HEK293 (cell line): ENCODE measurements around the gene GPER1.

ENCODE experiments used
- CTCF ChIA-PET: fragments of 350-600 bp; formaldehyde crosslinking; extraction: SDS; loops from one replicate; lab custom pipeline; 2021; ENCODE audit warnings: antibody characterized with exemption; lab: Yijun Ruan, JAX
- POLR2A ChIA-PET: fragments of 300-600 bp; formaldehyde crosslinking; extraction: SDS; loops from one replicate; lab custom pipeline; 2020; ENCODE audit warnings: antibody characterized with exemption, inconsistent platforms; lab: Yijun Ruan, JAX
- H3K27ac ChIP-seq: fragments of 200-500 bp; sonication (Bioruptor generic); 2 replicates; pipeline ENCODE4 v1.5.1; 2014; ENCODE audit warnings: low read depth, low read length, control low read depth, inconsistent platforms; ENCODE audit errors: extremely low read depth
- H3K36me3 ChIP-seq, 2 experiments: fragments of 200-500 bp in 1 of 2; sonication (Bioruptor generic) in 1 of 2; 1 replicate in 1 of 2; 2 replicates in 1 of 2; pipeline ENCODE4 v1.5.1; 2014 to 2017; ENCODE audit warnings: inconsistent platforms in 2 of 2, low read length in 2 of 2; ENCODE audit not compliant: control insufficient read depth in 2 of 2, insufficient read depth in 1 of 2
- H3K4me1 ChIP-seq: fragments of 200-500 bp; sonication (Bioruptor generic); 2 replicates; pipeline ENCODE4 v1.5.1; 2014; ENCODE audit warnings: mild to moderate bottlenecking, low read length, inconsistent platforms; ENCODE audit not compliant: control insufficient read depth, insufficient read depth
- H3K4me3 ChIP-seq: 2 replicates; pipeline ENCODE4 v1.5.1; 2011; ENCODE audit warnings: low read depth, mild to moderate bottlenecking, control low read depth, low read length, moderate library complexity
- H3K9me3 ChIP-seq: fragments of 200-500 bp; sonication (Bioruptor generic); 2 replicates; pipeline ENCODE4 v1.5.1; 2014; ENCODE audit warnings: low read depth, low read length, inconsistent platforms; ENCODE audit not compliant: control insufficient read depth, insufficient read depth
- FEZF1 ChIP-seq: fragments of 450-650 bp; formaldehyde crosslinking; IDR thresholded peaks from 2 replicates; pipeline ENCODE4 v1.5.1; 2016; ENCODE audit warnings: missing biosample characterization, missing genetic modification characterization
- OVOL3 ChIP-seq: fragments of 450-650 bp; formaldehyde crosslinking; IDR thresholded peaks from 2 replicates; pipeline ENCODE4 v1.5.1; 2016; ENCODE audit warnings: missing biosample characterization, missing genetic modification characterization
- ZBTB10 ChIP-seq: fragments of 450-650 bp; formaldehyde crosslinking; IDR thresholded peaks from 2 replicates; pipeline ENCODE4 v1.5.1; 2016; ENCODE audit warnings: missing biosample characterization, missing genetic modification characterization
- ZNF114 ChIP-seq: fragments of 450-650 bp; formaldehyde crosslinking; IDR thresholded peaks from 2 replicates; pipeline ENCODE4 v1.5.0; 2017; ENCODE audit warnings: missing biosample characterization, missing genetic modification characterization
- ZNF146 ChIP-seq: fragments of 450-650 bp; formaldehyde crosslinking; IDR thresholded peaks from 2 replicates; pipeline ENCODE4 v1.5.1; 2016; ENCODE audit warnings: missing biosample characterization, missing genetic modification characterization
- ZNF169 ChIP-seq: fragments of 450-650 bp; formaldehyde crosslinking; IDR thresholded peaks from 2 replicates; pipeline ENCODE4 v1.5.1; 2016; ENCODE audit warnings: missing biosample characterization, missing genetic modification characterization
- ZNF18 ChIP-seq: fragments of 450-650 bp; formaldehyde crosslinking; IDR thresholded peaks from 2 replicates; pipeline ENCODE4 v1.5.1; 2016; ENCODE audit warnings: missing biosample characterization, missing genetic modification characterization
- ZNF214 ChIP-seq: fragments of 450-650 bp; formaldehyde crosslinking; IDR thresholded peaks from 2 replicates; pipeline ENCODE4 v1.5.1; 2017; ENCODE audit warnings: missing biosample characterization, mild to moderate bottlenecking, missing genetic modification characterization, borderline replicate concordance
- ZNF398 ChIP-seq: fragments of 450-650 bp; formaldehyde crosslinking; IDR thresholded peaks from 2 replicates; pipeline ENCODE4 v1.5.1; 2017; ENCODE audit warnings: missing biosample characterization, missing genetic modification characterization
- ZNF404 ChIP-seq: fragments of 450-650 bp; formaldehyde crosslinking; IDR thresholded peaks from 2 replicates; pipeline ENCODE4 v1.5.1; 2017; ENCODE audit warnings: missing biosample characterization, missing genetic modification characterization
- ZNF561 ChIP-seq: fragments of 450-650 bp; IDR thresholded peaks from 2 replicates; pipeline ENCODE4 v1.5.1; 2018; ENCODE audit warnings: missing biosample characterization, missing genetic modification characterization, borderline replicate concordance
- ZNF580 ChIP-seq: fragments of 450-650 bp; formaldehyde crosslinking; IDR thresholded peaks from 2 replicates; pipeline ENCODE4 v1.5.1; 2016; ENCODE audit warnings: missing biosample characterization, missing genetic modification characterization
- ZNF660 ChIP-seq: fragments of 450-650 bp; IDR thresholded peaks from 2 replicates; pipeline ENCODE4 v1.5.1; 2018; ENCODE audit warnings: missing biosample characterization, mild to moderate bottlenecking, missing genetic modification characterization
- ZNF704 ChIP-seq: fragments of 450-650 bp; formaldehyde crosslinking; IDR thresholded peaks from 2 replicates; pipeline ENCODE4 v1.5.1; 2016; ENCODE audit warnings: missing biosample characterization, missing genetic modification characterization
- ZNF837 ChIP-seq: fragments of 450-650 bp; formaldehyde crosslinking; IDR thresholded peaks from 2 replicates; pipeline ENCODE4 v1.5.1; 2016; ENCODE audit warnings: missing biosample characterization, missing genetic modification characterization
- ZNF843 ChIP-seq: fragments of 450-650 bp; formaldehyde crosslinking; IDR thresholded peaks from 2 replicates; pipeline ENCODE4 v1.5.1; 2016; ENCODE audit warnings: missing biosample characterization, missing genetic modification characterization

The GPER1 gene

GRCh38 chr7:1098243-1099153 is 10.6 kb downstream of the GPER1 start:
- ChIA-PET CTCF (no interaction called here), POLR2A (no interaction called here)
- Histone ChIP-seq H3K4me1 (no peaks in the 10 kb centered on the region; the same call in 1 of the 2 replicates), H3K27ac (no peak overlapping the region), H3K4me3 (no peak overlapping the region), H3K36me3 (peaks cover 0 to 5% of the 10 kb centered on the region in 2 experiments; a peak in 1 of 3 replicates), H3K9me3 (no peaks in the 10 kb centered on the region)
- TF ChIP-seq ZNF146 (tag by site-specific recombination) (peak; percentile 96), ZBTB10 (tag by site-specific recombination) (no peak)

GRCh38 chr7:1099154-1099542 is 11.2 kb downstream of the GPER1 start:
- no peak overlapping the region for H3K27ac ChIP-seq
- TF ChIP-seq ZNF660 (no peak), ZNF837 (no peak), ZNF704 (tag by site-specific recombination) (no peak), OVOL3 (no peak), ZNF114 (tag by site-specific recombination) (no peak)
- TF ChIP-seq, all 188 proteins: peak for 0
- Histone ChIP-seq H3K4me3 (no peak overlapping the region), H3K36me3 (peaks cover 0 to 5% of the 10 kb centered on the region in 2 experiments; a peak in 1 of 3 replicates), H3K9me3 (no peaks in the 10 kb centered on the region), H3K4me1 (no peaks in the 10 kb centered on the region; the same call in 1 of the 2 replicates)
- POLR2A ChIA-PET, result no interaction called here
- CTCF ChIA-PET, result interaction anchor here (0.5 to 1.9 kb wide), 3 partner anchors 12 to 357 kb away, joined by 3 to 6 read pairs (median 4); partner anchors contain the start of gene GPER1

GRCh38 chr7:1099637-1100036 is 11.7 kb downstream of the GPER1 start:
- ChIA-PET POLR2A (no interaction called here), CTCF (interaction anchor here (0.5 to 1.9 kb wide), 4 partner anchors 12 to 357 kb away, joined by 3 to 6 read pairs (median 4); partner anchors contain the start of gene GPER1)
- Histone ChIP-seq H3K4me3 (no peak overlapping the region), H3K4me1 (no peaks in the 10 kb centered on the region; the same call in 1 of the 2 replicates), H3K9me3 (no peaks in the 10 kb centered on the region), H3K27ac (no peak overlapping the region), H3K36me3 (peaks cover 0 to 5% of the 10 kb centered on the region in 2 experiments; a peak in 1 of 3 replicates)
- TF ChIP-seq ZNF843 (tag by site-specific recombination), result no peak
- no peak for TF ChIP-seq ZNF561
- TF ChIP-seq, all 188 proteins: peak for 0

GRCh38 chr7:1100386-1100785 is 12.5 kb downstream of the GPER1 start:
- CTCF ChIA-PET, result interaction anchor here (0.7 to 1.9 kb wide), 2 partner anchors 13 to 74 kb away, joined by 3 to 6 read pairs; partner anchors contain the start of gene GPER1
- Histone ChIP-seq H3K4me3 (no peak overlapping the region), H3K4me1 (no peaks in the 10 kb centered on the region; the same call in 1 of the 2 replicates), H3K36me3 (peaks cover 0 to 5% of the 10 kb centered on the region in 2 experiments; a peak in 1 of 3 replicates), H3K9me3 (no peaks in the 10 kb centered on the region), H3K27ac (no peak overlapping the region; the same call in 1 of the 2 replicates)
- POLR2A ChIA-PET, result no interaction called here
- TF ChIP-seq ZNF404 (tag by site-specific recombination) (no peak), ZNF18 (no peak), ZNF580 (tag by site-specific recombination) (no peak), ZNF169 (no peak), ZNF214 (tag by site-specific recombination) (no peak), ZNF843 (tag by site-specific recombination) (no peak), FEZF1 (tag by site-specific recombination) (no peak), ZNF398 (tag by site-specific recombination) (no peak)
